Gastroesophageal sphincter (tissue), 4 donors: Measurements from ENCODE around the gene CACNG1. TPM values are rescaled to one million over a fixed set of nuclear protein-coding genes. Genes with fewer than 3 reads are reported as not detected.

Experiments
- ATAC-seq: fragments of 150-250 bp; one replicate; pipeline ENCODE4 v1.9.1; 2016; ENCODE audit warnings: mild to moderate bottlenecking, moderate library complexity
- H3K27ac ChIP-seq, 4 donors: fragments of 200-600 bp; sonication (generic) in 3 of 4; 1 replicate in 3 of 4; 2 replicates in 1 of 4; pipeline ENCODE4 v1.5.1; 2016 to 2019
- H3K27me3 ChIP-seq: fragments of 200-600 bp; sonication (generic); one replicate; pipeline ENCODE4 v1.5.1; 2019
- H3K36me3 ChIP-seq, 2 donors: fragments of 200-600 bp; sonication (generic); one replicate each; pipeline ENCODE4 v1.5.1; 2019; ENCODE audit warnings: control low read depth in 1 of 2
- H3K4me1 ChIP-seq, 3 donors: fragments of 200-600 bp; sonication (generic); 1 replicate in 2 of 3; 2 replicates in 1 of 3; pipeline ENCODE4 v1.5.1; 2016 to 2019; ENCODE audit warnings: control low read depth in 2 of 3
- H3K4me3 ChIP-seq, 2 donors: fragments of 200-600 bp; sonication (generic); one replicate each; pipeline ENCODE4 v1.5.1; 2019; ENCODE audit warnings: mild to moderate bottlenecking in 1 of 2, moderate library complexity in 1 of 2
- H3K9me3 ChIP-seq, 3 donors: fragments of 200-600 bp; sonication (generic); one replicate each; pipeline ENCODE4 v1.5.1; 2017 to 2019; ENCODE audit warnings: control low read depth in 2 of 3
- CTCF ChIP-seq, 4 experiments: fragments of 200-600 bp in 2 of 4; fragments of 450-650 bp in 2 of 4; sonication (generic) in 1 of 4; IDR thresholded peaks; one replicate each; pipeline ENCODE4 v1.5.1; 2017 to 2019; ENCODE audit warnings: antibody characterized with exemption in 4 of 4, mild to moderate bottlenecking in 2 of 4, moderate library complexity in 2 of 4
- EP300 ChIP-seq: sonication (generic); formaldehyde crosslinking; IDR thresholded peaks from one replicate; pipeline ENCODE4 v1.6.1; 2017; ENCODE audit warnings: antibody characterized with exemption, mild to moderate bottlenecking
- POLR2A ChIP-seq, 2 donors: fragments of 450-650 bp; IDR thresholded peaks; one replicate each; pipeline ENCODE4 v1.6.1; 2017; ENCODE audit warnings: antibody characterized with exemption in 2 of 2, mild to moderate bottlenecking in 2 of 2, moderate library complexity in 1 of 2
- POLR2AphosphoS5 ChIP-seq: sonication (generic); formaldehyde crosslinking; IDR thresholded peaks from one replicate; pipeline ENCODE4 v1.6.1; 2017; ENCODE audit warnings: antibody characterized with exemption
- WGBS, 2 donors: methylation state at CpG; one replicate each; pipeline ENCODE4 v1.1.5; 2018; ENCODE audit warnings: low coverage in 1 of 2; 5-methylcytosine and 5-hydroxymethylcytosine counted together
- total RNA-seq, 4 donors: library from RNA; depleted of rRNA; stranded (reverse); fragments of >200 nt; gene quantifications; one replicate each; pipeline ENCODE4 v1.1.0, GENCODE V29; 2016

The CACNG1 gene
- total RNA-seq, 4 donors from 2014 or later: not detected

- H3K27me3 ChIP-seq: no peaks in the 10 kb centered on the region
- 0 to 29% methylated on average over 1 of the region's 12 CpGs for WGBS, 2 donors
- no peaks in the 10 kb centered on the region for H3K9me3 ChIP-seq
- no peak for TF ChIP-seq POLR2A (IDR thresholded peaks at IDR 0.05)
- no peak for TF ChIP-seq POLR2AphosphoS5
- no peak for TF ChIP-seq CTCF (IDR thresholded peaks at IDR 0.05)
- no peak for TF ChIP-seq EP300
- no peaks in the 10 kb centered on the region for H3K4me1 ChIP-seq
- no peak overlapping the region for H3K4me3 ChIP-seq
- no peak overlapping the region for H3K27ac ChIP-seq
- H3K36me3 ChIP-seq: no peaks in the 10 kb centered on the region
- ATAC-seq: no peak
These were observed 17.2 kb upstream of the CACNG1 start for GRCh38 chr17:67027031-67027628.

- no peak overlapping the region for H3K4me3 ChIP-seq
- WGBS, 2 donors: 93% methylated on average over 10 of the region's 21 CpGs; no CpG with 5 or more reads in 1 of the 2 donors
- H3K9me3 ChIP-seq: no peaks in the 10 kb centered on the region
- no peak for ATAC-seq
- no peaks in the 10 kb centered on the region for H3K4me1 ChIP-seq
- TF ChIP-seq POLR2A (IDR thresholded peaks at IDR 0.05) (no peak), CTCF (IDR thresholded peaks at IDR 0.05) (no peak), POLR2AphosphoS5 (no peak), EP300 (no peak)
- H3K36me3 ChIP-seq: no peaks in the 10 kb centered on the region
- H3K27me3 ChIP-seq: no peaks in the 10 kb centered on the region
- H3K27ac ChIP-seq: no peak overlapping the region
These were observed 13.7 kb upstream of the CACNG1 start for GRCh38 chr17:67030641-67031040.

- Histone ChIP-seq H3K4me1 (no peaks in the 10 kb centered on the region), H3K27ac (no peak overlapping the region), H3K9me3 (no peaks in the 10 kb centered on the region), H3K36me3 (no peaks in the 10 kb centered on the region), H3K4me3 (no peak overlapping the region), H3K27me3 (no peaks in the 10 kb centered on the region)
- TF ChIP-seq POLR2A (IDR thresholded peaks at IDR 0.05) (no peak), EP300 (no peak), POLR2AphosphoS5 (no peak), CTCF (IDR thresholded peaks at IDR 0.05) (no peak)
- WGBS, 2 donors: 74 to 100% methylated on average over 1 to 6 of the region's 14 CpGs
- ATAC-seq: peak; percentile 25
These were observed 12.0 kb upstream of the CACNG1 start for GRCh38 chr17:67032382-67032781.

GRCh38 chr17:67032985-67033384 is 11.4 kb upstream of the CACNG1 start:
- ATAC-seq: no peak
- H3K9me3 ChIP-seq: no peaks in the 10 kb centered on the region
- H3K27me3 ChIP-seq: no peaks in the 10 kb centered on the region
- H3K36me3 ChIP-seq: no peaks in the 10 kb centered on the region
- TF ChIP-seq POLR2A (IDR thresholded peaks at IDR 0.05) (no peak), EP300 (no peak), POLR2AphosphoS5 (no peak), CTCF (IDR thresholded peaks at IDR 0.05) (no peak)
- H3K27ac ChIP-seq: no peak overlapping the region
- H3K4me3 ChIP-seq: no peak overlapping the region
- WGBS, 2 donors: 85 to 100% methylated on average over 3 to 5 of the region's 13 CpGs
- H3K4me1 ChIP-seq: no peaks in the 10 kb centered on the region

- Histone ChIP-seq H3K36me3 (no peaks in the 10 kb centered on the region), H3K27ac (no peak overlapping the region), H3K4me1 (no peaks in the 10 kb centered on the region), H3K27me3 (no peaks in the 10 kb centered on the region), H3K9me3 (no peaks in the 10 kb centered on the region), H3K4me3 (no peak overlapping the region)
- TF ChIP-seq POLR2A (IDR thresholded peaks at IDR 0.05): no peak
- no peak for TF ChIP-seq CTCF (IDR thresholded peaks at IDR 0.05)
- TF ChIP-seq EP300: no peak
- TF ChIP-seq POLR2AphosphoS5: no peak
- ATAC-seq: no peak
- no CpG with 5 or more reads among the region's 9 CpGs for WGBS, 2 donors
These were observed 10.7 kb upstream of the CACNG1 start for GRCh38 chr17:67033613-67034012.
